Duodenal mucosa (tissue), 2 donors: Measurements from ENCODE around the gene SEMA6B.
"Not testable (repeated sequence)": the region's sequence is repeated elsewhere in the genome, so short reads cannot be mapped to it uniquely, and the experiment has no call there.

Source experiments
- H3K27ac ChIP-seq: one replicate; pipeline ENCODE4 v1.7.0; 2013; ENCODE audit warnings: low read depth, low read length
- H3K27me3 ChIP-seq, 2 donors: one replicate each; pipeline ENCODE4 v1.7.0; 2013; ENCODE audit warnings: low read length in 2 of 2, control low read depth in 1 of 2; ENCODE audit not compliant: insufficient read depth in 2 of 2, control insufficient read depth in 1 of 2
- H3K36me3 ChIP-seq, 2 donors: one replicate each; pipeline ENCODE4 v1.7.0; 2013; ENCODE audit warnings: low read length in 2 of 2, control low read depth in 1 of 2; ENCODE audit not compliant: insufficient read depth in 2 of 2, control insufficient read depth in 1 of 2
- H3K4me1 ChIP-seq, 2 donors: one replicate each; pipeline ENCODE4 v1.7.0; 2013; ENCODE audit warnings: low read length in 2 of 2, control low read depth in 1 of 2; ENCODE audit not compliant: insufficient read depth in 2 of 2, control insufficient read depth in 1 of 2
- H3K4me3 ChIP-seq, 2 donors: one replicate each; pipeline ENCODE4 v1.7.0; 2013; ENCODE audit warnings: low read length in 2 of 2, low read depth in 1 of 2
- H3K9ac ChIP-seq, 2 donors: one replicate each; pipeline ENCODE4 v1.7.0; 2013; ENCODE audit warnings: low read length in 2 of 2, low read depth in 1 of 2
- H3K9me3 ChIP-seq, 2 donors: one replicate each; pipeline ENCODE4 v1.7.0; 2013; ENCODE audit warnings: low read length in 2 of 2, control low read depth in 1 of 2; ENCODE audit not compliant: control insufficient read depth in 1 of 2

Gene SEMA6B

GRCh38 chr19:4571305-4571917 lies 11.9 kb upstream of the SEMA6B start:
- H3K27me3 ChIP-seq, result peaks cover 3 to 12% of the 10 kb centered on the region in 2 donors
- no peaks in the 10 kb centered on the region for H3K36me3 ChIP-seq
- no peak overlapping the region for H3K9ac ChIP-seq
- no peaks in the 10 kb centered on the region for H3K9me3 ChIP-seq
- no peaks in the 10 kb centered on the region for H3K4me1 ChIP-seq
- H3K27ac ChIP-seq, result no peak overlapping the region
- H3K4me3 ChIP-seq, result no peak overlapping the region

GRCh38 chr19:4570916-4571304 lies 11.4 kb upstream of the SEMA6B start:
- Histone ChIP-seq H3K27ac (no peak overlapping the region), H3K4me1 (no peaks in the 10 kb centered on the region)

GRCh38 chr19:4570402-4570801 lies 10.9 kb upstream of the SEMA6B start:
- Histone ChIP-seq H3K27me3 (peaks cover under 1 to 7% of the 10 kb centered on the region in 2 donors), H3K9me3 (no peaks in the 10 kb centered on the region)

More at GRCh38 chr19:4570916-4571304, 11.4 kb upstream of the SEMA6B start:
- no peak overlapping the region for H3K9ac ChIP-seq
- no peaks in the 10 kb centered on the region for H3K9me3 ChIP-seq
- no peak overlapping the region for H3K4me3 ChIP-seq
- peaks cover 3 to 12% of the 10 kb centered on the region in 2 donors for H3K27me3 ChIP-seq
- no peaks in the 10 kb centered on the region for H3K36me3 ChIP-seq

GRCh38 chr19:4568886-4569285 lies 9.4 kb upstream of the SEMA6B start:
- no peaks in the 10 kb centered on the region for H3K9me3 ChIP-seq
- H3K9ac ChIP-seq, result no peak overlapping the region
- no peaks in the 10 kb centered on the region for H3K27me3 ChIP-seq
- no peak overlapping the region for H3K27ac ChIP-seq
- H3K36me3 ChIP-seq, result no peaks in the 10 kb centered on the region
- H3K4me1 ChIP-seq, result no peaks in the 10 kb centered on the region
- no peak overlapping the region for H3K4me3 ChIP-seq

More at GRCh38 chr19:4570402-4570801, 10.9 kb upstream of the SEMA6B start:
- Histone ChIP-seq H3K27ac (no peak overlapping the region), H3K4me3 (no peak overlapping the region), H3K4me1 (no peaks in the 10 kb centered on the region), H3K9ac (no peak overlapping the region), H3K36me3 (no peaks in the 10 kb centered on the region)

GRCh38 chr19:4567584-4568071 lies 8.1 kb upstream of the SEMA6B start:
- H3K27ac ChIP-seq, result no peak overlapping the region

GRCh38 chr19:4566402-4567051 lies 7.0 kb upstream of the SEMA6B start:
- Histone ChIP-seq H3K36me3 (no peaks in the 10 kb centered on the region), H3K4me1 (no peaks in the 10 kb centered on the region), H3K4me3 (no peak overlapping the region), H3K27ac (peak overlapping the region; percentile 20), H3K9ac (no peak overlapping the region), H3K9me3 (no peaks in the 10 kb centered on the region), H3K27me3 (no peaks in the 10 kb centered on the region)

More at GRCh38 chr19:4567584-4568071, 8.1 kb upstream of the SEMA6B start:
- H3K27me3 ChIP-seq, result no peaks in the 10 kb centered on the region
- H3K9ac ChIP-seq, result no peak overlapping the region
- no peaks in the 10 kb centered on the region for H3K36me3 ChIP-seq
- H3K4me1 ChIP-seq, result no peaks in the 10 kb centered on the region
- no peaks in the 10 kb centered on the region for H3K9me3 ChIP-seq
- no peak overlapping the region for H3K4me3 ChIP-seq

- not testable (repeated sequence) for H3K9ac ChIP-seq, H3K4me1 ChIP-seq, H3K9me3 ChIP-seq, H3K27me3 ChIP-seq, H3K4me3 ChIP-seq, H3K27ac ChIP-seq, H3K36me3 ChIP-seq
Observed at GRCh38 chr19:4563562-4563961, 4.1 kb upstream of the SEMA6B start.

- not testable (repeated sequence) for H3K9ac ChIP-seq, H3K36me3 ChIP-seq, H3K27ac ChIP-seq, H3K4me3 ChIP-seq, H3K27me3 ChIP-seq, H3K4me1 ChIP-seq, H3K9me3 ChIP-seq
Observed at GRCh38 chr19:4562085-4562484, 2.6 kb upstream of the SEMA6B start.

GRCh38 chr19:4557971-4558941 lies 1.2 kb downstream of the SEMA6B start:
- H3K9me3 ChIP-seq, result no peaks in the 10 kb centered on the region
- H3K4me1 ChIP-seq, result peaks cover 0 to 3% of the 10 kb centered on the region in 2 donors
- H3K27me3 ChIP-seq, result peaks cover 0 to 5% of the 10 kb centered on the region in 2 donors
- H3K4me3 ChIP-seq, result peak overlapping the region in 1 of 2 donors; percentile 52
- H3K27ac ChIP-seq, result no peak overlapping the region
- peak overlapping the region in 1 of 2 donors; percentile 18 for H3K9ac ChIP-seq
- H3K36me3 ChIP-seq, result peaks cover 0 to 3% of the 10 kb centered on the region in 2 donors
